ENCODE results near the gene SIRPG.
A peak's percentile ranks its signal among the peaks of the same experiment; 100 is the strongest.
"Not testable (repeated sequence)": the region's sequence is repeated elsewhere in the genome, so short reads cannot be mapped to it uniquely, and the experiment has no call there.

SIRPG gene

GRCh38 chr20:1664911-1665310 lies 7.3 kb upstream of the SIRPG start:
- H3K4me1 Mint-ChIP-seq (ENCODE audit: low read depth), result peaks cover 35% of the 10 kb centered on the region
- no peak overlapping the region for H3K4me3 Mint-ChIP-seq
- no peaks in the 10 kb centered on the region for H3K9me3 Mint-ChIP-seq
- H3K36me3 Mint-ChIP-seq (ENCODE audit: low read depth), result no peaks in the 10 kb centered on the region
- peaks cover 2% of the 10 kb centered on the region for H3K27me3 Mint-ChIP-seq
- intact Hi-C loops (cut with micrococcal nuclease), result no loop called here
- H3K27ac Mint-ChIP-seq, result no peak overlapping the region

- Mint-ChIP-seq H3K9me3 (no peaks in the 10 kb centered on the region), H3K4me1 (ENCODE audit: low read depth) (peaks cover 40% of the 10 kb centered on the region), H3K27me3 (peaks cover 2% of the 10 kb centered on the region), H3K36me3 (ENCODE audit: low read depth) (no peaks in the 10 kb centered on the region), H3K27ac (no peak overlapping the region), H3K4me3 (no peak overlapping the region)
- intact Hi-C loops (cut with micrococcal nuclease), result no loop called here
These were observed 6.3 kb upstream of the SIRPG start for GRCh38 chr20:1663917-1664316.

GRCh38 chr20:1661542-1662299 lies 4.1 kb upstream of the SIRPG start:
- no peak overlapping the region for H3K4me3 Mint-ChIP-seq
- H3K27ac Mint-ChIP-seq, result no peak overlapping the region
- peaks cover 40% of the 10 kb centered on the region for H3K4me1 Mint-ChIP-seq (ENCODE audit: low read depth)
- H3K36me3 Mint-ChIP-seq (ENCODE audit: low read depth), result no peaks in the 10 kb centered on the region
- intact Hi-C loops (cut with micrococcal nuclease), result no loop called here
- H3K27me3 Mint-ChIP-seq, result no peaks in the 10 kb centered on the region
- H3K9me3 Mint-ChIP-seq, result no peaks in the 10 kb centered on the region

- Mint-ChIP-seq H3K36me3 (ENCODE audit: low read depth) (no peaks in the 10 kb centered on the region), H3K27ac (no peak overlapping the region), H3K27me3 (no peaks in the 10 kb centered on the region), H3K9me3 (no peaks in the 10 kb centered on the region), H3K4me3 (no peak overlapping the region), H3K4me1 (ENCODE audit: low read depth) (peaks cover 41% of the 10 kb centered on the region)
- intact Hi-C loops (cut with micrococcal nuclease), result no loop called here
These were observed 2.7 kb upstream of the SIRPG start for GRCh38 chr20:1660246-1660645.

GRCh38 chr20:1656844-1657243 lies 735 bp downstream of the SIRPG start:
- H3K36me3 Mint-ChIP-seq (ENCODE audit: low read depth), result no peaks in the 10 kb centered on the region
- intact Hi-C loops (cut with micrococcal nuclease), result no loop called here
- no peaks in the 10 kb centered on the region for H3K9me3 Mint-ChIP-seq
- no peak overlapping the region for H3K4me3 Mint-ChIP-seq
- peaks cover 29% of the 10 kb centered on the region for H3K4me1 Mint-ChIP-seq (ENCODE audit: low read depth)
- H3K27me3 Mint-ChIP-seq, result no peaks in the 10 kb centered on the region
- H3K27ac Mint-ChIP-seq, result no peak overlapping the region

- no peaks in the 10 kb centered on the region for H3K36me3 Mint-ChIP-seq (ENCODE audit: low read depth)
- no peaks in the 10 kb centered on the region for H3K9me3 Mint-ChIP-seq
- peaks cover 39% of the 10 kb centered on the region for H3K4me1 Mint-ChIP-seq (ENCODE audit: low read depth)
- intact Hi-C loops (cut with micrococcal nuclease), result no loop called here
- H3K27ac Mint-ChIP-seq, result no peak overlapping the region
- no peaks in the 10 kb centered on the region for H3K27me3 Mint-ChIP-seq
- H3K4me3 Mint-ChIP-seq, result no peak overlapping the region
These were observed 2.6 kb downstream of the SIRPG start for GRCh38 chr20:1654996-1655395.

- H3K27me3 Mint-ChIP-seq, result no peaks in the 10 kb centered on the region
- H3K27ac Mint-ChIP-seq, result no peak overlapping the region
- H3K4me1 Mint-ChIP-seq (ENCODE audit: low read depth), result peaks cover 35% of the 10 kb centered on the region
- intact Hi-C loops (cut with micrococcal nuclease), result no loop called here
- no peak overlapping the region for H3K4me3 Mint-ChIP-seq
- H3K36me3 Mint-ChIP-seq (ENCODE audit: low read depth), result no peaks in the 10 kb centered on the region
- H3K9me3 Mint-ChIP-seq, result no peaks in the 10 kb centered on the region
These were observed 4.6 kb downstream of the SIRPG start for GRCh38 chr20:1652960-1653359.

GRCh38 chr20:1652104-1652503 lies 5.5 kb downstream of the SIRPG start:
- intact Hi-C loops (cut with micrococcal nuclease), result no loop called here
- Mint-ChIP-seq H3K36me3 (ENCODE audit: low read depth) (no peaks in the 10 kb centered on the region), H3K4me1 (ENCODE audit: low read depth) (peaks cover 35% of the 10 kb centered on the region), H3K27ac (no peak overlapping the region), H3K27me3 (no peaks in the 10 kb centered on the region), H3K4me3 (no peak overlapping the region), H3K9me3 (no peaks in the 10 kb centered on the region)

- intact Hi-C loops (cut with micrococcal nuclease), result no loop called here
- H3K4me1 Mint-ChIP-seq (ENCODE audit: low read depth), result peaks cover 35% of the 10 kb centered on the region
- no peaks in the 10 kb centered on the region for H3K9me3 Mint-ChIP-seq
- H3K27ac Mint-ChIP-seq, result peak overlapping the region; percentile 58
- H3K27me3 Mint-ChIP-seq, result no peaks in the 10 kb centered on the region
- no peak overlapping the region for H3K4me3 Mint-ChIP-seq
- no peaks in the 10 kb centered on the region for H3K36me3 Mint-ChIP-seq (ENCODE audit: low read depth)
These were observed 6.1 kb downstream of the SIRPG start for GRCh38 chr20:1651268-1652058.

GRCh38 chr20:1648101-1648500 lies 9.5 kb downstream of the SIRPG start:
- peaks cover 25% of the 10 kb centered on the region for H3K4me1 Mint-ChIP-seq (ENCODE audit: low read depth)
- H3K27ac Mint-ChIP-seq, result no peak overlapping the region
- intact Hi-C loops (cut with micrococcal nuclease), result no loop called here
- no peaks in the 10 kb centered on the region for H3K36me3 Mint-ChIP-seq (ENCODE audit: low read depth)
- H3K9me3 Mint-ChIP-seq, result no peaks in the 10 kb centered on the region
- peaks cover 4% of the 10 kb centered on the region for H3K27me3 Mint-ChIP-seq
- H3K4me3 Mint-ChIP-seq, result no peak overlapping the region

- Mint-ChIP-seq H3K27ac (no peak overlapping the region), H3K36me3 (ENCODE audit: low read depth) (no peaks in the 10 kb centered on the region), H3K4me3 (no peak overlapping the region), H3K4me1 (ENCODE audit: low read depth) (peaks cover 21% of the 10 kb centered on the region), H3K27me3 (peaks cover 4% of the 10 kb centered on the region), H3K9me3 (no peaks in the 10 kb centered on the region)
- intact Hi-C loops (cut with micrococcal nuclease), result no loop called here
These were observed 10.6 kb downstream of the SIRPG start for GRCh38 chr20:1646975-1647431.

GRCh38 chr20:1644101-1644962 lies 13.2 kb downstream of the SIRPG start:
- H3K27me3 Mint-ChIP-seq, result peaks cover 4% of the 10 kb centered on the region
- no peaks in the 10 kb centered on the region for H3K36me3 Mint-ChIP-seq (ENCODE audit: low read depth)
- peaks cover 7% of the 10 kb centered on the region for H3K4me1 Mint-ChIP-seq (ENCODE audit: low read depth)
- intact Hi-C loops (cut with micrococcal nuclease), result no loop called here
- H3K27ac Mint-ChIP-seq, result no peak overlapping the region
- H3K4me3 Mint-ChIP-seq, result no peak overlapping the region
- H3K9me3 Mint-ChIP-seq, result no peaks in the 10 kb centered on the region

GRCh38 chr20:1638643-1639042 lies 18.9 kb downstream of the SIRPG start:
- intact Hi-C loops (cut with micrococcal nuclease), result loop anchor here (10.0 kb wide), 1 partner anchor 124 kb away; no protein-coding TSS in a partner anchor
- H3K27me3 Mint-ChIP-seq; H3K27ac Mint-ChIP-seq; H3K4me3 Mint-ChIP-seq; H3K36me3 Mint-ChIP-seq (ENCODE audit: low read depth); H3K9me3 Mint-ChIP-seq: not testable (repeated sequence)
- H3K4me1 Mint-ChIP-seq (ENCODE audit: low read depth), result peaks cover 10% of the 10 kb centered on the region

GRCh38 chr20:1637755-1638154 lies 19.8 kb downstream of the SIRPG start:
- Mint-ChIP-seq H3K4me3 (no peak overlapping the region), H3K4me1 (ENCODE audit: low read depth) (peaks cover 14% of the 10 kb centered on the region), H3K36me3 (ENCODE audit: low read depth) (no peaks in the 10 kb centered on the region), H3K27me3 (no peaks in the 10 kb centered on the region), H3K27ac (no peak overlapping the region), H3K9me3 (no peaks in the 10 kb centered on the region)
- intact Hi-C loops (cut with micrococcal nuclease), result loop anchor here (10.0 kb wide), 1 partner anchor 123 kb away; no protein-coding TSS in a partner anchor

Data from dendritic cell treated with granulocyte-macrophage colony-stimulating factor and Interleukin-4, amounts not matched to agents 40 ng/mL and 50 ng/mL, for 4 days (primary cell).